HG03159 (cell line): Measurements from ENCODE around the gene PDILT.
"Not testable (repeated sequence)": the region's sequence is repeated elsewhere in the genome, so short reads cannot be mapped to it uniquely, and the experiment has no call there.

ENCODE experiments used
- ATAC-seq: cut with Tn5 transposase; IDR thresholded peaks from one replicate; pipeline ENCODE4 v1.9.1; 2021; ENCODE audit warnings: mild to moderate bottlenecking, moderate library complexity; ENCODE audit not compliant: unreplicated experiment

PDILT gene

GRCh38 chr16:20404637-20405036 lies at the start of gene PDILT:
Gene PDILT (minus strand): TSS chr16:20404737. CDS start chr16:20399300, 5,437 bp downstream.
- no peak for ATAC-seq

- not testable (repeated sequence) for ATAC-seq
These were observed 49.1 kb upstream of the PDILT start for GRCh38 chr16:20453633-20454032.

GRCh38 chr16:20451364-20451763 lies 46.8 kb upstream of the PDILT start, which contains the start of gene ACSM2A:
Gene ACSM2A (plus strand): TSS chr16:20451521. CDS start chr16:20460115, 8,594 bp downstream.
- ATAC-seq: not testable (repeated sequence)

GRCh38 chr16:20446652-20447393 lies 42.3 kb upstream of the PDILT start:
- ATAC-seq: not testable (repeated sequence)

GRCh38 chr16:20441859-20442258 lies 37.3 kb upstream of the PDILT start:
- not testable (repeated sequence) for ATAC-seq

- no peak for ATAC-seq
These were observed 36.7 kb upstream of the PDILT start for GRCh38 chr16:20441191-20441590.

- ATAC-seq: not testable (repeated sequence)
These were observed 36.2 kb upstream of the PDILT start for GRCh38 chr16:20440731-20441130.

GRCh38 chr16:20439820-20440231 lies 35.3 kb upstream of the PDILT start:
- ATAC-seq: not testable (repeated sequence)

- ATAC-seq: not testable (repeated sequence)
These were observed 34.4 kb upstream of the PDILT start for GRCh38 chr16:20438950-20439349.

GRCh38 chr16:20430948-20431347 lies 26.4 kb upstream of the PDILT start:
- no peak for ATAC-seq

- not testable (repeated sequence) for ATAC-seq
These were observed 25.9 kb upstream of the PDILT start for GRCh38 chr16:20430480-20430879.

- ATAC-seq: not testable (repeated sequence)
These were observed 25.0 kb upstream of the PDILT start for GRCh38 chr16:20429499-20429898.

GRCh38 chr16:20427401-20427797 lies 22.9 kb upstream of the PDILT start:
- not testable (repeated sequence) for ATAC-seq

- ATAC-seq: no peak
These were observed 19.8 kb upstream of the PDILT start for GRCh38 chr16:20424129-20424866.

- ATAC-seq: not testable (repeated sequence)
These were observed 19.2 kb upstream of the PDILT start for GRCh38 chr16:20423772-20424128.

GRCh38 chr16:20421748-20422147 lies 17.2 kb upstream of the PDILT start:
- ATAC-seq: not testable (repeated sequence)

- ATAC-seq: not testable (repeated sequence)
These were observed 14.6 kb upstream of the PDILT start for GRCh38 chr16:20419093-20419492.

GRCh38 chr16:20415541-20415940 lies 11.0 kb upstream of the PDILT start:
- ATAC-seq: no peak

- ATAC-seq: no peak
These were observed 6.5 kb upstream of the PDILT start for GRCh38 chr16:20411055-20411454.

- ATAC-seq: no peak
These were observed 5.7 kb upstream of the PDILT start for GRCh38 chr16:20410121-20410723.

GRCh38 chr16:20409398-20410120 lies 5.0 kb upstream of the PDILT start, which contains the start of gene ACSM5:
Gene ACSM5 (plus strand): TSS chr16:20409534. CDS start chr16:20411485, 1,951 bp downstream.
- no peak for ATAC-seq
